VCaP (cell line): ENCODE results near the gene AACS.

ENCODE experiments used
- H3K27ac ChIP-seq: fragments of 450-650 bp; 2 replicates; pipeline ENCODE4 v1.5.1; 2017
- CTCF ChIP-seq: fragments of 450-650 bp; conservative IDR thresholded peaks from 2 replicates; pipeline ENCODE4 v1.5.1; 2017; ENCODE audit warnings: mild to moderate bottlenecking, moderate library complexity

Gene AACS

GRCh38 chr12:125092108-125092871 is 27.1 kb downstream of the AACS start:
- H3K27ac ChIP-seq = no peak overlapping the region
- no peak for TF ChIP-seq CTCF

GRCh38 chr12:125092872-125093680 is 27.8 kb downstream of the AACS start:
- no peak overlapping the region for H3K27ac ChIP-seq
- peak; percentile 40 for TF ChIP-seq CTCF

GRCh38 chr12:125093681-125094330 is 28.6 kb downstream of the AACS start:
- no peak overlapping the region for H3K27ac ChIP-seq
- no peak for TF ChIP-seq CTCF

GRCh38 chr12:125096894-125097293 is 31.7 kb downstream of the AACS start:
- no peak overlapping the region for H3K27ac ChIP-seq
- TF ChIP-seq CTCF = no peak

GRCh38 chr12:125097427-125097826 is 32.2 kb downstream of the AACS start:
- TF ChIP-seq CTCF = no peak
- H3K27ac ChIP-seq = no peak overlapping the region

GRCh38 chr12:125098676-125099408 is 33.6 kb downstream of the AACS start:
- no peak overlapping the region for H3K27ac ChIP-seq
- TF ChIP-seq CTCF = no peak
